ENCODE data around the gene USP11.

GRCh38 chrX:47241201-47242011 lies 8.6 kb downstream of the USP11 start:
- TF ChIP-seq CTCF (IDR thresholded peaks at IDR 0.05; ENCODE audit: low read depth, low read length) (no peak), EZH2phosphoT487 (IDR thresholded peaks at IDR 0.05; ENCODE audit: low read depth) (no peak)
